NCI-H1105 (cell line): Measurements from ENCODE around the gene ANKRD40CL.

Source experiments
- DNase-seq: peaks from one replicate; lab custom pipeline; 2025; lab: John Stamatoyannopoulos, UW

The ANKRD40CL gene

DNA sequence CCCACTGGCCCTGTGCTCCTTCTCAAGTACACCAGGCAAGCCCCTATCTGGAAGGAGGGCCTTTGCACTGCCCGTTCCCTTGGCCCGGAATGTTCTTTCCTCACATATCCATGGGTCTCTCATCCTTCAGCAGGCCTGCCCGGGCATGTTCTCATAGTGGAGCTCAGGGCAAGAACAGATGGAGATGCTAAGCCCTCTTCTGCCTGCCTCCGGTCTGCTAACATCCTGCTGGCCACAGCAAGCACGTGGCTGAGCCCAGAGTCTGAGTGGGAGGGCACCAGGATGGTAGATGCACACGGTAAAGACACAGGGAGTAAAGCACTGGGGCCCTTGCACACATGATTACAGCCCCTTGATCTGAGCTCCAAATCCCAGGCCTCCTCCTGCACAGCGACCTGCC lies 19.8 kb upstream of the ANKRD40CL start:
- no peak for DNase-seq

DNA sequence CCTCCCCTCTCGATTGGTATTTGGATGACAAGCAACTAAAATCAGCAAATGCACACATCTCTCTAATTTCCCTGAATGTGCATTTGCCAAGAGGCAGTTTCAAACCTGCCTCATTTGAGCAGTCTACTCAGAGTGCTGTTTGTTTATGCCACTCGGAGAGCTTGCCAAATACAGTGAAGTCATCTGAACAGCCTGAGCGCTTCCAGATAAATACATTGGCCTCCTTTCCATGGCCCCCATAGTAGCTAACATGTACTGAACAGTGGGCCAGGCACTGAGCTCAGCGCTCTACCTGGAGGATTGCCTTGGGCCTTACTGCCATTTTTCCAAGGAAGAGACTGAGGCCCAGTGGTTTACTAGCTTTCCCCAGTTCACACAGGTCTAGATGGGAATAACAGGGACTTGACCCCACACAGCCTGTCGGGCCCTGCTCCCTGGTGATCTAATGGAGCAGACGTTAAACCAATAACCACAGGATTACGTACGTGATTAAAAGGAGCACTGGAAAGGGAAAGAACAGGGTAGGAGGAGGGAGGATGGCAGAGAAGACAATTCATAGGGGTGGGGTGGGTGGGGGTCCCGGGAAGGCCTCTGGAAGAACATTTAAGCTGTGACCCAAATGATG lies 18.7 kb upstream of the ANKRD40CL start:
- DNase-seq: no peak

GRCh38 chr17:50785126-50785525 lies 17.8 kb upstream of the ANKRD40CL start:
- no peak for DNase-seq

GRCh38 chr17:50783905-50784304 lies 16.6 kb upstream of the ANKRD40CL start:
- DNase-seq: no peak

- DNase-seq: peak; percentile 74
Observed at GRCh38 chr17:50783193-50783660, 15.9 kb upstream of the ANKRD40CL start.

- DNase-seq: no peak
Observed at GRCh38 chr17:50781167-50781566, 13.8 kb upstream of the ANKRD40CL start.

DNA sequence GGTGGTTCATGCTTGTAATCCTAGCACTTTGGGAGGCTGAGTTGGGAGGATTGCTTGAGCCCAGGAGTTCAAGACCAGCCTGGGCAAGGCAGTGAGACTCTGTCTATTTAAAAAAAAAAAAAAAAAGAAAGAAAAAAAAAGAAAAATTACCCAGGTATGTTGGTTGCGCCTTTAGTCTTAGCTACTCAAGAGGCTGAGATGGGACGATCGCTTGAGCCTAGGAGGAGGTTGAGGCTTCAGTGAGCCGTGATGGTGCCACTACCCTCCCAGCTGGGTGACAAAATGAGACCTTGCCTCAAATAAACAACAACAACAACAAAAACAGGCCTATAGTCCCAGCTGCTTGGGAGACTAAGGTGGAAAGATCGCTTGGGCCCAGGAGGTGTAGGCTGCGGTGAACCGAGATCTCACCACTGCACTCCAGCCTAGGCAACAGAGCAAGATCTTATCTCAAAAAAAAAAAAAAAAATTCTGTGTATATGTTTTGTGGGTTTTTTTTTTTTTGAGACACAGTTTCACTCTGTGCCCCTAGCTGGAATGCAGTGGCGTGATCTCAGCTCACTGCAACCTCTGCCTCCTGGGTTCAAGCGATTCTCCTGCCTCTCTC lies 12.5 kb upstream of the ANKRD40CL start:
- DNase-seq: no peak

- no peak for DNase-seq
Observed at GRCh38 chr17:50778988-50779387, 11.7 kb upstream of the ANKRD40CL start.

- no peak for DNase-seq
Observed at GRCh38 chr17:50778471-50778870, 11.2 kb upstream of the ANKRD40CL start.

DNA sequence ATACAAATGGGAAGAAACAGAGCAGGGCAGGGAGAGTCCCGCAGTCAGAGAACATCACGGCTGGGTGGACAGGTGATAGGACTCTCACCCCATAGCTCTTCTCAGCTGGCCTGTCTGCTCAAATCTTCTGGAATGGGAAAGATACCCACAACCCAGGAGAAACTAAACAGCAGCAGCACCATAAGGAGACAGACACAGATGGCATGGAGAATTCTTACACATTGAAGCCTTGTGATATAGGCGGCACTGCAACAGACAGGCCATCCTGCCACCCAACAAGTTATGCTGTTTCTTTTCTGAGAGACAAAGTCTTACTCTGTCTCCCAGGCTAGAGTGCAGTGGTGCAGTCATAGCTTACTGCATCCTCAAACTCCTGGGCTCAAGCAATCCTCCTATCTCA lies 8.6 kb upstream of the ANKRD40CL start:
- no peak for DNase-seq

DNA sequence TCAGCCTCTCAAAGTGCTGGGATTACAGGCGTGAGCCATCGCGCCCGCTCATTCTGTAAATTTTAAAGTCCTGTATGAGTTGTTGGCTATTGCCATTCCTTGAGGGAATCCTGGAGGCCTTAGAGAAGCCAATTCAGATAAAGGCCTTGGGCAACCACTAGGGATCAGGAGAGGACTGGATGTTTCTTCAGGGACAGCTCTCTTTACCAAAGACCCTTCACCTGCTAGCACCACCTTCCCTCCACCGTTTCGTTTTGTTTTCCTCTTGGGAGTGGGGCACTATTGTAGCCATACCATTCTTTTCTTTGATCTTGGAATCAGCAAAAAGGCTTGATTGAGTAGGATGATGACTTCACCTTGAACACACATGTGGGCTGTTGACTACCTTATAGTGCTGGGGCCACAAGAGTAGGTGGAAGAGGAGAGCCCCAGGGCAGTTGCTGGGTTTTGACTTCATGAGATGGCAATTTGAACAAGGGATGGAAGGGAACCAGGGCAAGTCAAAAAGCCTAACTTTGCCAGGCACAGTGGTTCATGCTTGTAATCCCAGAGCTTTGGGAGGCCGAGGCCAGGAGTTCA lies 7.0 kb upstream of the ANKRD40CL start:
- DNase-seq: no peak

DNA sequence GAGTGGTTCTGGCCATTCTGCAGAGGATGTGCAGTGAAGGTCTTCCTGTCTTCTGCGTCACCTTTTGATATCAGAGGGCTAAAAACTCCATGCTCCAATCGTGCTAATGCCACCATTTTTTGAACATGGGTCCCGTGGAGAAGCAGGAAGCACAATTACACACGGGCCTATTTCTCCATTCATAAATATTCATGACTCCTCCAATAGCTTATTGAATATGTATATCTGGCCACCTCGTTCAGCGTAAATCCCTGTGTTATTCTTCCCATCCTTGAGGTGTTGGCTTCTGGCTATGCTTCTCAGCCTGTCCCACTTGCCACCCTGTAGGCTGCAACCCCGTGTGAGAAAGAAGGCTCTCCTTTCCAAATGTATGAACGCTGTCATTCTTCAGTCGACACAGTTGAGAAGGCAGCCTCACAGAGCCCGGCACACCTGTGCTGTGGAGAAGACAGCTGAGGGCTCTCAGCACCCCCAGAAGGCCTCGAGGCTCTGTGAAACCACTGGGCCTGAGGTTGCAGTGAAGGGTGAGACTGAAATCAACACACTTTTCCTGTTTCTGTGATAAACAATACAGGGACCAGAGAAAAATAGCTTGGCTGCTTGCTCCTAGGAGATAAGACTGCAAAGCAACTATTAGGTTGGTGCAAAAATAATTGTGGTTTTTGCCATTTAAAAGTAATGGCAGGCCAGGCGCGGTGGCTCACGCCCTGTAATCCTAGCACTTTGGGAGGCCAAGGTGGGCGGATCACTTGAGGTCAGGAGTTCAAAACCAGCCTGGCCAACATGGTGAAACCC lies 4.9 kb upstream of the ANKRD40CL start:
- no peak for DNase-seq

- DNase-seq: no peak
Observed at GRCh38 chr17:50770346-50770745, 3.0 kb upstream of the ANKRD40CL start.

- no peak for DNase-seq
Observed at GRCh38 chr17:50769884-50770283, 2.6 kb upstream of the ANKRD40CL start.

GRCh38 chr17:50768346-50768761 lies 1.0 kb upstream of the ANKRD40CL start:
- no peak for DNase-seq

GRCh38 chr17:50767030-50767429 lies 288 bp downstream of the ANKRD40CL start:
- DNase-seq: no peak

DNA sequence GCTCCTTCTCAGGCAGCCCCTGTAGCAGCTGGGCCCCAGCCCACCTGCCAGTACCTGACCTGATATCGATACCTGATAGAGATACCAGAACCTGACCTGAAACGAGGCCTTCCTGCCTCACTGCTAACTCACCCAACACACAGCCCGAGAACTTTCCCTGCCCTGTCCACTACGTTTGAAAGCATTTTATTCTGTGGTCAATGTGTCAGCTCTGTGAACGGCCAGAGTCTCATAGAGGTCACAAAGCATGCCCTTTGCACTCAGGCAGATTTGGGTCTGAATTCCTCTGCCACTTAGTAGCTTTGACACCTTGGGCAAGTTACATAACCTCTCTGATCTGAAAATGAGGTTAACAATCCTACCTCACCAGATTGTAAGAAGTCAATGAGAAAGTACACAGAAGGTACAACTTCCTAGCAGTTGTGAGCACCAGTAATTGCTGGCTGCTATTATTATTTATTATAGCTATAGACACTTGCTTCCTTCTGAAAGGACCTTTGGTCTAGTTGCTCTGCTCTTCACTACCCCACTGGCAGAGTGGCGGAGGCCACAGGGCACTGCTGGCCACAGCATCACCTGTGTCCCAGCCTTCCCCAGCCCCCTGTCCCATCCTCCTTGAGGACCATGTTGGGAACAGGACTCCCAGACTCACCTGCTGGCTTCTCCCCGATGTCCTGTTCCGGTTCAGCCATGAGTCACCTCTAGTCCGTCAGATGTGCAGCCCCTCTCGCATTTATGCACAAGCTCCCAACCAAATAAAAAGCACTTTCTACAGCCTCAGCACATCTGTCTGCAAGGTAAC lies 895 bp downstream of the ANKRD40CL start:
- no peak for DNase-seq

DNA sequence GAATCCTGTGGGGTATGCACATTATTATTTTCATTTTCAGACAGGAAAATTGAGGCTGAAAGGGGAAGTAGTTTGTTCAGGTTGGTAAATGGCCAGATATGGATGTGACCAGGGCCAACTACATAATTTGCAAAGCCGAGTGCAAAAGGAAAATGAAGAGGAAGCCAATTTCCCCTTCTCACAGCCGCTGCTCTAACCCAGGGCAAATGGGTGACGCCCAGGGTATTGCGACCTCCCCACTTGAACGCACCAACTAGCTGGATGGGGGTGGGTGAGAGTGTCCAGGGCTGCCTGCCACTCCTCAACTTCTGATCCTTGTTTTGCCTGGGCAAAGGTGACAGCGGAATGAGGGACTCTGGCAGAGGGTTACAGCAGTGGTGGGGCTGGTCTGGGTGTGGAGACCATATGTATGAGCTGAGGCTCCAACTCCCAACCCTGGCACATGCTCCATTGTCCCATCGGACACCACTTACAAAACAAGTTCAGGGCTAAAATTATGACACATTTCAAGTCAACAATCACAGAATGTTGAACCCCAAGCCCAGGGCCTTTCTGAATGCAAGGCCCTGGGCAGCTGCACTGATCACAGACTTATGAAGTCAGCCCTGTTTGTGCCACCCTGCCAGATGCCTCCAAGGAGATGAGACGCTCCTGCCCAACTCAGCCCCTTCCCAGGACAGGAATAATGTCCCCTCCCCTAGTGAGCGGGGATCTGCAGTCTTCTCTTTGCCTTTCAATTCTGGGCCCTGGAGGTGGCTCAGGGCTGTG lies 1.7 kb downstream of the ANKRD40CL start:
- DNase-seq: no peak

- no peak for DNase-seq
Observed at GRCh38 chr17:50764734-50765149, 2.6 kb downstream of the ANKRD40CL start.

DNA sequence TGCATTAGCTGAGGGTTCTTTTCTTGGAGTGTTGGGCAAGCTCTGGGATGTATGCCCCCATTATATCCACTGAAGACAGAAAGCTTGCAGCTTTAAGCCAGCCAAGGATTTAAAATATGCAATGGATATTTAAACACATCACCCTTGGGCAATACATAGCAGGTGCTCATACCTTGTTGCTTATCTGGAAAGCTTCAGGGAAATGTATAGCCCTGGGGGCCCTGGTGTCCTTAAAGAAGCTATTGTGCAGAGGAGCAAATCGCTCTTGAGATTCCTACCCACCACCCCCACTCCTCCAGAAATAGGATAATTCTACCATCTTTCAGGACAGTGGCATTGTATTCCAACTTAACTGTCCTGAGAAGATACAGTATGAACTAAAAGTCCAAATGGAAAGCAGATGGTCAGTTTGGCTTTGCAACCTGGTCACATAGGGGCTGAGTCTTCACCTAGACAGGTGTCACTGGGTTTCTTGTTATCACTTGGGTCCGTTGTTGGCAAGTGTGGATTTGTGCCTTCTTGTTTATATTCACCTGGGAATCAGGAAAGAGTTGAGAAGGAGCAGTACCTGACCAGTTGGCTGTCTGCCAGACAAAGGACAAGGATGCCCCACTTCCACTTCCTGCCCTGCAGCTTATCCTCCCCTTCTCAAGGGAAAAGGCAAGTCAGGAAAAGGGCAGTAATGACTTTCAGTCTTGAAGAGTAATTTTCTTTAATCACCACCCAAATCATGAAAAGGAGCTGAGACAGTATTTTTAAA lies 3.4 kb downstream of the ANKRD40CL start:
- peak; percentile 2 for DNase-seq
